ENCODE results near the gene RIF1.

The RIF1 gene

DNA sequence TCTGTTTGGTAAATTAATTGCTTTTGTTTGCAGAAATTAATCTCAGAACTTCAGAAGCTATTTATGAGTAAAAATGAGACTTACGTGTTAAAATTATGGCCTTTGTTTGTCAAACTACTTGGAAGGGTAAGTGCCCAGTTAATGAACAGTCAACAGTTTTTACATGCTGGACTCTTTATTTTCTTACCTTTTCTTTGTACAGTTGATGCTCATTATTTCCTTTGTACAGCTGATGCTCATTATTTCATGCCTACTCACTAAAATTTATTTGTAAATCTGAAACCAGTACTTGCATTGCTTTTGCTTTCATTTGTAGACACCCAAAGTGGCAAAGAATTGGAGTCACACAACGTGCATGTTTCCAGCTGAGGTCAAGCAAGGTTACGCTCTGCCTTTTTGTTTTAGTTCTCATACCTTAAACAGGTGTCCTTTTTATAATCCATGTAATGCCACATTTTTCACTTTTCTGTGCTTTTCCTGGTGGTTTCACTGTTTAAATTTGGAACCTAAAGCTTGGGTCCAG, 13.3 kb downstream of the RIF1 start:
- DNase-seq (ENCODE audit: low read depth) = no peak

DNA sequence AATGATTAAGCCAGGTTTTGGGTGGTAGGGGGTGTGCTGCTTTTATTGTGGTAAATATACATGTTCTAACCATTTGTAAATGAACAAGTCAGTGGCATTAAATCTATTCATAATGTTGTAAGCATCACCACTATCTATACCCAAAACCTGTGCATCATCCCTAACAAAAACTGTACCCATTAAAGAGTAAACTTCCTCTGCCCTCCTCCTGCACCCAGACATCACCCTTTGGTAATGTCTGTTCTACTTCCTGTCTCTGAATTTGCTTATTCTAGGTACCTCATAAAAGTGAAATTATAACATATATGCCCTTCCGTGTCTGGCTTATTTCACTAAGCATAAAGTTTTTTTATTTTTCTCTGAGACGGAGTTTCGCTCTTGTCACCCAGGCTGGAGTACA, 14.1 kb downstream of the RIF1 start:
- DNase-seq (ENCODE audit: low read depth) = no peak

DNA sequence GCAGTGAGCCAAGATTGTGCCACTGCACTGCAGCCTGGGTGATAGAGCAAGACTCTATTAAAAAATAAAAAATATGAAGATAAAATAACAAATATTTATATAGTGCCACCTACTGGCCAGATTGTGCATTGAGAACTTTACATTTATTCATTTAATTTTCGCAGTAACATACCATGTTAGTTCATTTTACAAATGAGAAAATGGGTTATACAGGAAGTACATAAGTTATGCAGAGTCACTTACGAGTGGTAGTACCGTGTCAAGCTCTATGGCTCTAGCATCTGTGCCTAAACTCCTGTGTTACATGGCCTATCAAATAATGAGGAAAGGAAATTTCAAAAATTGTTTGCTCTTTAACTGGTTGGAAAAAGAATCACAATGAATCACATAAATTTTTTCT, 27.9 kb downstream of the RIF1 start:
- peak; percentile 52 for DNase-seq (ENCODE audit: low read depth)

DNA sequence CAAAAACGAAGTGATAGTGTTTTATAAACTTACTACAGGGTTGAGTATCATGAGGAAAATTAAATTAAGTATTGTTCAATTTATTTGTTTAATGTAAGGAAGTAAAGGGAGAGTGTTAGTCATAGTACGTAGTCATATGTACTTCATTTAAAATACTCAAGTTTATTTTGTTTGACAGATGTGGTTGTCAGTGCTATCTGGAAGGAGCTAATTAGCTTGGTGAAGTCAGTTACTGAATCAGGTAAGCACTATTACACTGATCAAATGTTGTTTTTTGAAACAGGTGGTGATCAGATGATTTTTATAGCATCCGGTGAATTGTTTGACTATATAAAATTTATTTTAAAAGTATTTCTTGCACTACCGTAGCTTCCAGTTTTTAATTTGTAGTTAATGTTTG, 28.8 kb downstream of the RIF1 start:
- DNase-seq (ENCODE audit: low read depth) = no peak

DNA sequence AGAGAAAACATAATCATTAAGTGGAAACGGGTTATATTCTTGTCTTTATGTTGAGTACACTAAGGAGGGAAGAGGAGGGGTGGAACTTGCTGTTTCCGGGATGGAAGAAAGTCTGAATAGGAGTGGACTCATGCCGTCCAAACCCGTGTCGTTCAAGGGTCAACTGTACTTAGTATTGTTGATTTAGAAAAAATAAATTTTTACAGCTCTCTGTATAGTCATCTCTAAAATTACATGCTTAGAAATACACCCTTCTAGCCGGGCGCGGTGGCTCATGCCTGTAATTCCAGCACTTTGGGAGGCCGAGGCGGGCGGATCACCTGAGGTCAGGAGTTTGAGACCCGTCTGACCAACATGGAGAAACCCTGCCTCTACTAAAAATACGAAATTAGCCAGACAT, 29.4 kb downstream of the RIF1 start:
- no peak for DNase-seq (ENCODE audit: low read depth)

DNA sequence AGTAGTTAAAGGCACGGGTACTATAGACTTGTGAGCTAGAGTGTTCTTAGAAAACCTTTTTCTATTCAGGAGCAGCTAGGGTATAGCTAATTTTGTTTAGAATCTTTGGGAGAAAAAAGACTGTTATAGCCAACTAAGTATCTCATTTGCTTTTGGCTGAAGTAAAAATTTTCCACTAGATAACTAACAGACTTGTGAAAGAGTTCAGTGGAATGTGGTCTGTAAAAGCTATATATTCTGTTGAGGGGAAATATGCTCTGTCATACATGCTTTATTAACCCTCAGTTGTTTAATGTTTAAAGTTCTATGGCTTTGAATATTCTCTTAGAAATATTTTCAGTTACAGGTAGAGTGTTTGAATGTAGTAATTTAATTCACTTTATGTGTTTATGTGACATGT, 49.7 kb downstream of the RIF1 start:
- no peak for DNase-seq (ENCODE audit: low read depth)

DNA sequence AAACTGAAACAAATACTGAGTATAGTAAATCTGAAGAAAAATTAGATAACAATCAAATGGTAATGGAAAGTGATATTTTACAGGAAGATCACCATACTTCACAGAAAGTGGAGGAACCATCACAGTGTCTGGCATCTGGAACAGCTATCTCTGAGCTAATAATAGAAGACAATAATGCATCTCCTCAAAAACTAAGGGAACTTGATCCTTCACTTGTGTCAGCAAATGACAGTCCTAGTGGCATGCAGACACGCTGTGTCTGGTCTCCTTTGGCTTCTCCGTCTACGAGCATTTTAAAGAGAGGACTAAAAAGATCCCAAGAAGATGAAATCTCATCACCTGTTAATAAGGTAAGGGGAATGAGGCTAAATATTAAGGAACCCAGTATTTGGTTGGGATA, 56.1 kb downstream of the RIF1 start:
- no peak for DNase-seq (ENCODE audit: low read depth)

DNA sequence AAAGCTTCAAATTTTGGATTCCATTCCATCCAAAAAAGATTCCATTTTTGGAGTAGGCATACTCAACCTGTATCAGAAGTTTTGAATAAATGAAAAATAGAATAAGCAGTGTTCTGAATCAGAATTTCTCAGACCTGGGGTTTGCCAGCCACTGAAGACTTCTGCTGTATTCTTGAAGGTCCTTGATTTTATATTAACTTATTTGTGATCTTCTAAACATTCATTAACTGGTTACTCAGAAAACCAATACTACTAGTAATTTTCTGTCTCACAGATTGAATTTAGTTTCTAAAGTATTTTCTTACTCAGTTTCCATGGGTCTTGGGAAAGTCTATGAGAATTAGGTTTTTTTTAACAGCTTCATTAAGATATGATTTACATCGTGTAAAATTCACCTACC, 60.9 kb downstream of the RIF1 start:
- no peak for DNase-seq (ENCODE audit: low read depth)

DNA sequence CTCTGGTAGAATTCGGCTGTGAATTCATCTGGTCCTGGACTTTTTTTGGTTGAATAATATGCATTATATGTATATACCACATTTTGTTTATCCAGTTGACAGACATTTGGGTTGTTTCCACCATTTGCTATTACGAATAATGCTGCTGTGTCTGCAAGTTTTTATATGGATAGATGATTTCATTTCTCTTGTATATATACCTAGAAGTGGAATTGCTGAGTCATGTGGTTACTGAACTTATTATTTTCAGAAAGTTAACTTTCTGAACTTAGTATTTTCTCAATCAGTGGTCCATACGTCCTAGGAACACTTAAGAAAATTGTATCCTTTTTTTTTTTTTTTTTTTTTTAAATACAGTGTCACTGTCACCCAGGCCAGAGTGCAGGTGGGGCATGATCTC, 63.3 kb downstream of the RIF1 start:
- DNase-seq (ENCODE audit: low read depth) = no peak

DNA sequence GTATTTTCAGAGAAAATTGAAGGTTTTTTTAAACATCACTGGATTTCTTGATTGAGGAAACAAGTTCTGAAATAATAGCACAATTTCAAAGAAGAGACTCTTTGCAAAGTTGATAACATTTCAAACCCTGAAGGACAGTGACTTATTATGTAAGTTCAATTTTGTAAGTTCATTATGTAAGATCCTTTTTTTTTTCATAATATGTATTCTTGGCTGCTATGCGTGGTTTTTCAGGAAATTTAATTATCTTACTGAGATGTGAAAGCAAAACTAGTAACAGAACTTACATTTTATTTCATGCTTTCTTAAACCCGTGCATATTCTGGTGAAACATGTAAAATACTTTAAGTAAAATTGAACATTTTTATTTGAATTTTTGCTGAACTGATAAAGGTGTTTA, 65.4 kb downstream of the RIF1 start:
- no peak for DNase-seq (ENCODE audit: low read depth)

DNA sequence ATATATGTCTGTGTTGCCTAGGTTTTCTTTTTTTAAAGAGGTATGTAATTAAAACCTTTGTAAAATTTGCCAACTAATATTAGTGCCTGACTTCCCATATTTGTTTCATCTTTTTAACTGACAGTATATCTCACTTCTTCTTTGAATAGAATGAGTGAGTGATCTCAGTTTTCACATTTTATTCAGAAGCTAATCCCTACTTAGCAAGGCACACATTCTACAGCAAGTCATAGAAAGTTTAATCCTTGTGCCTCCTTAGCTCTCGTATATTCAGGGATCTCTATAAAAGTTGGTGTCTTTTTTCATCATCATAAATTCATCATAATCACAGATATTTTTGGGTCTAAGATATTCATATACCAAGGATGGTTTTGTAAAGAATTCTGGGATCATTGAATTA, 66.6 kb downstream of the RIF1 start:
- DNase-seq (ENCODE audit: low read depth) = no peak

DNA sequence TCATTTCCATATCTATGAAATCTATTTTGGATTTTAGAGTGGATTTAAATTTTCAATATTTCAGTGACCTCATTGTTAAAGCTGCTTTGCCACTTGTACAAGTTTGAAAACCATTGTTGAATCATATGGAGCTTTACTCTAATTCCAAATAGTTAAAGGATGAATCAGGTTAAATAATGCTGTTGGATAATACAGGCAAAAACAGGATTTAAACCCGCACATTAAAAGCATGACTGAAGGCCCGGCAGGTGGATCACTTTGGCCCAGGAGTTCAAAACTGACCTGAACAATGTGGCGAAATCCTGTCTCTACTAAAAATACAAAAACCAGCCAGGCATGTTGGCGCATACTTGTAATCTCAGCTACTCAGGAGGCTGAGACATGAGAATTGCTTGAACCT, 68.3 kb downstream of the RIF1 start:
- peak; percentile 75 for DNase-seq (ENCODE audit: low read depth)

DNA sequence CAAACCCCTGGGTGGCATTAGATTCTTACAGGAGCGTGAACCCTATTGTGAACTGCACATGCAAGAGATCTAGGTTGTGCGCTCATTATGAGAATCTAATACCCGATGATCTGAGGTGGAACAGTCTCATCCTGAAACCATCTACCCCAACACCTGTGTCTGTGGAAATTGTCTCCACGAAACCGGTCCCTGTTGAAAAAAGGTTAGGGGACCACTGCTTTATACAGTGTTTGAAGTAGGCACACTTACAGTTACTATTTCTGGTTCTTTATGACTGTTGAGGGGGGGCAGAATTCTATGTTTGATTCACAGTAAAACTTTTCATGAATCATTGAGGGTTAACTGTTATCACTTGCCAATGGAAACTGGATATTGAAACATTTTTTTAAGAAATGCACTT, 72.0 kb downstream of the RIF1 start:
- DNase-seq (ENCODE audit: low read depth) = no peak

DNA sequence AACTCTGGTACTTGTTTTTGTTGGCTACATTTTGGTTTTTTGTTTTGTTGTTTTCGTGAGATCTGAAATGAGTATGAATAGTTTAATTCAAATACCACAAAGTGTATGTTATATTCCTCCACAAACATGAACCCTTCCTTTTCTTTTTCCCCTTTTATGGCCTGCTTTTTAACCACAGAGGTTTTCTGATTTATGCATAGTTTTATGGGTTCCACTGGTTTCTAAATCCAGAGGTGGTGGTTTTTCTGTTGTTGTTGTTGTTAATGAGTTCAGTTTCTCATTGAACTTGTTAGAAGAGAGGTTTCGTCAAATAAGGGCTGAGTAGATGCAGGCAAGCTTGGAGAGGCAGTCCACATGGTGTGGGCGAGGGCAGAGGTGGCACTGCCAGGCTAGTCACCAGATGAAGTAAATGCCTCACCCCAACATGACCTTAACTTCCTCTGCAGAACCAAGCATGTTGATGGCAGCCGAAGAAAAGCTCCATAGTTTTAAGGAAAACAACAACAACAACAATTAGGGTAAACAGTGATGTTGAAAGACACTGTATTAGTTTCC, 72.5 kb downstream of the RIF1 start:
- no peak for DNase-seq (ENCODE audit: low read depth)

DNA sequence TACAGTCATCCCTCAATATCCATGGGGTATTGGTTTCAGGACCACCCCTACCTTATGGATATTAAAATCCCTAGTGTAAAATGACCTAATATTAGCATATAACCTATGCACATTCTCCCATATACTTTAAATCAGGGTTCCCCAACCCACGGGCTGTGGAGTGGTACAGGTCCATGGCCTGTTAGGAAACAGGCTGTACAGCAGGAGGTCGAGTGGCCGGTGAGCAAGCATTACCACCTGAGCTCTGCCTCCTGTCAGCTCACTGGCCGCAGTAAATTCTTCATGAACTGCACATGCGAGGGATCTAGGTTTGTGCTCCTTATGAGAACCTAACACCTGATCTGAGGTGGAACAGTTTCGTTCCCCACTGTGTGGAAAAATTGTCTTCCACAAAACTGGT, 73.8 kb downstream of the RIF1 start:
- DNase-seq (ENCODE audit: low read depth) = no peak

DNA sequence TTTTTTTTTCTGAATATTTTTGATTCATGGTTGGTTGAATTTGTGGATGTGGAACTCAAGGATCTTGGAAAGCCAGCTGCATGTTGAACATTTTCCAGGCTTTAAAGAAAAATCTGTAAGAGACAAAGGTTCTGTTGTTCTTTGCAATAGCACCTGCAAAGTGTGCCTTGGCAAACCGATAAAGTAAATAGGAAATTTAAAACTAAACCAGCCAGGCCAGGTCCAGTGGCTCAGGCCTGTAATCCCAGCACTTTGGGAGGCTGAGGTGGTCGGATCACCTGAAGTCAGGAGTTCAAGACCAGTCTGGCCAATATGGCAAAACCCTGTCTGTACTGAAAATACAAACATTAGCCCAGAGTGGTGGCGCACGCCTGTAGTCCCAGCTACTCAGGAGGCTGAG, 74.4 kb downstream of the RIF1 start:
- DNase-seq (ENCODE audit: low read depth) = no peak

DNA sequence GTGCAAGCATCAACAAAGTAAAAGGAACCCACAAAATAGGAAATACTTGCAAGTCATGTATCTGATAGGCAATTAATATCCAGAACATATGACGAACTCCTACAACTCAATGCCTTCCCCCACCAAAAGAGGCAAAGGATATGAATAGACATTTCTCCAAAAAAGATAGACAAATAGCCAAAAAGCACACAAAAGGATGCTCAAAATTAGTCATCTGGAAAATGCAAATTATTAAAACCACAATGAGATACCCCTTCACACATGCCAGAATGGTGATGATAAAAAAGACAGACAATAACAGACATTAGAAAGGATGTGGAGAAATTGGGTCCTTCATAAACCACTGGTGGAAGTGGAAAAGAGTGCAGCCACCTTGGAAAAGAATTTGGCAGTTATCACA, 76.4 kb downstream of the RIF1 start:
- DNase-seq (ENCODE audit: low read depth) = no peak

DNA sequence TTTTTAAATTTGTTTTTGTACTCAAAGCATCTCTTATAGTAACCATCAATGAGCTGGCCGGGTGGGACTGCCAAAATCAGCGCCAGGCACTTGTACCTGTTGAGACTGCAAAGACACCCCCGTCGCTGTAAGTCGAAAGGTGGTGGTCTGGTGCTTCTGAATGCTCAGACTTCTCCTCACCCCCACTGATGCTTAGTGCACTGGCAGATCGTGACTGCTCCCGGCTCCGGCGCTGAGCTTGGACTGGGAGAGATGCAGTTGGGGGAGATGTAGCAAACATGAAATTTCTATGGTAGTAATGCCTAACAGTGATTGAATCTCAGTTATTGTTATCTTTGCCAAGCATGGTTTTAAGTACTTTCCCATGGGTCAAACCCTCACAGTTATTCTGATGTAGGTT, 80.6 kb downstream of the RIF1 start:
- no peak for DNase-seq (ENCODE audit: low read depth)

DNA sequence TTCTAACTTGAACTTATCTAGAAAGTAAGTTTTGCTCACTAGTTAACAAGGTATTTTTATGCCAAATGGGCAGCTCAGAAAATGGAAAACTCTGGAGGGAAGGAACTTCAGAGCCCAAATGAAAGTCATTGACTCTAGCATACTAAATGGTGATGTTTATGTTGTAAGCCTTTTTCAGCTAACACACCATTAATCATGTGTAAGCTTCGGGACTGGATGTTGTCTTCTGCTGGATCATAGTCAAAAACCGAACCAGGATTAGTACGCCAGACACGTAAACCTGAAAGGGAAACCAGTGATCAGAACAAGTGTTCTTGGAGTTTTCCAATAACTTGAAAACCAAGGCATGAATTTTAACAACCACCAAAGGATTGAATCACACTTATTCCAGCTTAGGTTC, 81.8 kb downstream of the RIF1 start:
- no peak for DNase-seq (ENCODE audit: low read depth)

DNA sequence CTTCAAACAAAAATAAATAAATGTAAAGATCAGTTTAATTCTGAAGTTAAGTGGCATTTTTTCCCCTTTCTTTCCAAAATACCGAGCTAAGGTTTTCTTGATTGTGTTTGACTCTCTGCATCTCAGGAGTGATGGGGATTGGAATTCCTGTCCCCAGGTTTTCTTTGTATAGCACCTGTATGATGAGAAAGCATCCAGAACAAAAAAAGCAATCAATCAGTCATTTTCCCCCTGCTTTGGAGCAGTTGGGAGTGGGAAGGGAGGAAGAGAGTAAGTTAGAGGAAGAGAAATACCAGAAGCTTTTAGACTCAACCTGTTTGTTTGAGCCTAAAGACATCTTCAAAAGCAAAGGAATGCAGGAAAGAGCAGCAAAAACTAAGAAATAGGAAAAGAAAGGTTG, 88.5 kb downstream of the RIF1 start:
- no peak for DNase-seq (ENCODE audit: low read depth)

DNA sequence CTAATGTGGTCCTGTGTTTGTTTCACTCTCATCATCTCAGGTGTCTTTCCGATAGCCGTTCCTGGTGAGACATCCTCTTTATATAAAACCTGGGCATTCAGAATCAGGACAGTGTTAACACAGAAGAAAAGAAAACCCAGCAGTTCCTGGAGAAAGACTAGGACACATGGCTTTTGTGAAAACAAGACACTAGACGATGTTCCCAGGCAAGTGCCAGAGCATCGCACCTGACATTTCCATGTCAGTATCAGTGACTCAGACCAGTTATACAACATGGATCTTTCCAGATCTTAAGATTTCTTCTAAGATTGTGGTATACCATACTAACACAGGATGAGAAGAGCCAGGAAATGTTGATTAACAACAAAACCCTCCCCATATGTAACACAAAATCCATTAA, 96.5 kb downstream of the RIF1 start:
- no peak for DNase-seq (ENCODE audit: low read depth)

DNA sequence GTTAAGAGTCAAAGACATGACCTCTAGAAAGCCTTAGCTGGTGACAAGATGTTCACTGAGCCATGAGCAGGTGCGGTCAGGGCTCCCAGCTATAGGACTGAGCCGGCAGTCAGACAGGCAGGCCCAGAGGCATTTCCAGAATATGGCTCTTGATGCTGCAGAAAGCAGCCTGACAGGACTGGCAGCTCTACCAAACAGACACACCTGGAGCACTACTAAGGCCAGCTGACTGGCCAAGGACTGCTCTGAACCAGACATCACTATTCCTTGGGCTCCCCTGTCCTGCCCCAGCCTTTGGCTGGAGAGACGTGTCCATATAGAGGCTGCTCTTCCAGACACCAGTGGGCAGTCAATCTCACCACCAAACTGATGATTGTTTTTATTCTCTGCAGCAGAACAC, 98.8 kb downstream of the RIF1 start:
- no peak for DNase-seq (ENCODE audit: low read depth)

DNA sequence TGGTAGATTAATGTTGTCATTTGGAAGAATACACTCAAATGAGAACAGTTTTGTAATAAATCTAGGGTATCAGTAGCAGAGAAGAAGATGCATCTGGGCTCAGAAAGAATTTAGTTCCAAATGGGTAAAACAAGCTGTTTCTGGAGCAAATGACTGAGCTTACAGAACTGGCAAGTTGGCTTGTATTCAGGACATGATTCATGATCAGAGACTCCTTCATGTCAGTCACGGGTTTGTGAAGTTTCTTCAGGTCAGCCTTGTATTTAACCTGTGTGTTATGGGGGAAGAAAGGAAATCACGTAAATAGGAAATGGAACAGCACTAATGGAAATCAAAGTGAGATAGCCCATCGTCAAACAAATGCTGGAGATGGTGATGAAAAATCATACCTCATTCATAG, 109.1 kb downstream of the RIF1 start:
- DNase-seq (ENCODE audit: low read depth) = peak; percentile 19

DNA sequence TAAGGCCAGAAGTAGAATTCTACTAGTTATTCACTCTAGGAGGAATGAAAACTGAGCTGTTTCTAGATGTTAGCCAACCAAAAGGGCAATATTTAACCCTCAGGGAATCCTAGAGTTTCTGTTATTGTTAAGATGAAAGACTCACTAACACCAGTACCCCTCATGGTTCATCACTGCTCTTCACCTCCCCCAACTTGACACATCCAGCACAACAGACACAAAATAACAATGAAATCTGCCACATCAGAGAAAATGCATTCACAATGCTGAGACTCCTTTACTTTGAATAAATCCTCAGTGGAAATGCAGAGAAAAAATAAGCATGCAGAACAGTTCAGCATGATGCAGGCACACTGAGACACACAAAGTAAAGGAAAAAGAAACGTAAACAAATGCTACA, 111.3 kb downstream of the RIF1 start:
- DNase-seq (ENCODE audit: low read depth) = no peak

DNA sequence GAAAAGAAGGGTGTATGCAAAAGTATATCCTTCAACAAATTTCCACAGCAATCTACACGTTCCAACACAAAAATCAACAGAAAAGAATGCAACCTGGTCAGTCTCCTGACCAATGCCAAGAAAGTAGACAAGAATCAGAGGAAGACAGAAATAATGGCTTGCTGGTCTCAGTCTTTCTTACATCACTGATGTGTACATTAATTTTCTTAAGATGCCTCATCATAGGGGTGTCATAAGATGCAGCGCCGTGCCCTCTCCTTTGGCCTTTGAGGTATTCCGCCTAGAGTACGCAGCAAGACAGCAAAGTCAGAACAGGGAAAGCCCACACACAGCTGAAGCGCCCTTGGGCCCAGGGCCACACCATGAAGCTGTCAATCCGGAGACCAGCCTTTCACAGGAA, 112.9 kb downstream of the RIF1 start:
- no peak for DNase-seq (ENCODE audit: low read depth)

Data from ELR (cell line).